Adrenal gland (tissue), 12 donors: ENCODE data around the gene HOXB1. TPM values are rescaled to one million over a fixed set of nuclear protein-coding genes. Genes with fewer than 3 reads are reported as not detected.
A peak's percentile ranks its signal among the peaks of the same experiment; 100 is the strongest.

ENCODE experiments used
- DNase-seq, 7 donors: peaks; one replicate each; pipeline ENCODE4 v3.0.0-alpha.2; 2019 to 2020
- H3K27ac ChIP-seq, 5 donors: fragments of 200-600 bp; sonication (generic) in 4 of 5; 1 replicate in 3 of 5; 2 replicates in 2 of 5; pipeline versions ENCODE4 v1.5.1 to v1.8.0; 2016 to 2020; ENCODE audit warnings: mild to moderate bottlenecking in 1 of 5
- H3K27me3 ChIP-seq: fragments of 200-600 bp; 2 replicates; pipeline ENCODE4 v1.8.0; 2021
- H3K36me3 ChIP-seq, 2 donors: fragments of 200-600 bp; replicated peaks in 1 of 2; 1 replicate in 1 of 2; 2 replicates in 1 of 2; pipeline versions ENCODE4 v1.5.1 to v1.8.0; 2018 to 2022
- H3K4me1 ChIP-seq, 2 donors: fragments of 200-600 bp; replicated peaks in 1 of 2; 1 replicate in 1 of 2; 2 replicates in 1 of 2; pipeline versions ENCODE4 v1.5.1 to v1.8.0; 2018 to 2021
- H3K4me3 ChIP-seq, 4 donors: fragments of 200-600 bp; sonication (generic) in 3 of 4; one replicate each; pipeline ENCODE4 v1.5.1; 2016 to 2018
- H3K9me3 ChIP-seq, 3 donors: fragments of 200-600 bp; sonication (generic) in 1 of 3; replicated peaks in 1 of 3; 1 replicate in 2 of 3; 2 replicates in 1 of 3; pipeline versions ENCODE4 v1.5.1 to v1.8.0; 2016 to 2021
- CTCF ChIP-seq, 6 experiments: fragments of 450-650 bp in 4 of 6; fragments of 200-600 bp in 2 of 6; sonication (generic) in 1 of 6; IDR thresholded peaks; 1 replicate in 5 of 6; 2 replicates in 1 of 6; pipeline versions ENCODE4 v1.5.1 to v1.8.0; 2016 to 2021; ENCODE audit warnings: antibody characterized with exemption in 6 of 6, mild to moderate bottlenecking in 2 of 6, moderate library complexity in 1 of 6
- POLR2A ChIP-seq, 2 donors: fragments of 450-650 bp; IDR thresholded peaks; one replicate each; pipeline ENCODE4 v1.6.1; 2017; ENCODE audit warnings: antibody characterized with exemption in 2 of 2, mild to moderate bottlenecking in 2 of 2, moderate library complexity in 1 of 2
- WGBS, 4 donors: extraction: QIAGEN DNeasy Blood & Tissue Kit in 2 of 4; methylation state at CpG; one replicate each; pipeline versions ENCODE4 v1.1.5 to v1.1.7; 2013 to 2017; 5-methylcytosine and 5-hydroxymethylcytosine counted together
- intact Hi-C, 2 donors: fragments of 100-400 bp; cut with DNase I; formaldehyde crosslinking; loops; one replicate each; pipeline versions ENCODE4 v1.14.1 to v1.15.0; 2022 to 2023
- polyA plus RNA-seq, 3 donors: library from polyadenylated mRNA; stranded (reverse); fragments of 200-250 nt in 2 of 3; fragments of 350-450 nt in 1 of 3; fragmentation: Illumina TruSeq in 1 of 3; extraction: RNeasy Lipid Tissue Mini Kit (QIAGEN cat#74804) in 1 of 3; gene quantifications; one replicate each; pipeline ENCODE4 v1.2.3, GENCODE V29; 2013 to 2014
- total RNA-seq, 9 donors: library from RNA; depleted of rRNA in 4 of 9; stranded (reverse); fragments of >200 nt in 4 of 9; fragments of 120-200 nt in 1 of 9; fragmentation: NEBNext Ultra II Directional in 1 of 9; extraction: Animal tissue kit (Norgen Biotek cat#: 25700) in 1 of 9; gene quantifications; one replicate each; pipeline versions ENCODE4 v1.1.0 to v1.2.4, GENCODE V29; 2013 to 2023
- donor health status: healthy with polysubstance abuse.
- donor health status: Bipolar disorder and iron deficiency.
- donor health status: DM: yes; HTN: yes; CAD: no.
- donor health status: DM: no; HTN: no; CAD: no.
- donor health status: DM: no; HTN: no; CAD: no.
- donor health status: DM: yes; HTN: yes; CAD: no.

The HOXB1 gene
- total and polyA plus RNA-seq, 12 donors: not detected

GRCh38 chr17:48571826-48572417, 41.1 kb upstream of the HOXB1 start:
- no peak for DNase-seq
- no peaks in the 10 kb centered on the region for H3K36me3 ChIP-seq
- no peak overlapping the region for H3K4me3 ChIP-seq
- H3K4me1 ChIP-seq: peaks cover 3 to 43% of the 10 kb centered on the region in 2 donors
- 61 to 71% (median 68%) methylated on average over 1 of the region's 1 CpG for WGBS, 4 donors
- no peaks in the 10 kb centered on the region for H3K9me3 ChIP-seq
- intact Hi-C loops: no loop called here
- TF ChIP-seq CTCF (IDR thresholded peaks at IDR 0.05) (no peak), POLR2A (IDR thresholded peaks at IDR 0.05) (no peak)
- no peaks in the 10 kb centered on the region for H3K27me3 ChIP-seq
- H3K27ac ChIP-seq: peak overlapping the region in 3 of 5 donors; percentile 29 to 81 (median 71)

GRCh38 chr17:48571024-48571818, 40.4 kb upstream of the HOXB1 start:
- TF ChIP-seq POLR2A (IDR thresholded peaks at IDR 0.05): no peak
- no peak for TF ChIP-seq CTCF (IDR thresholded peaks at IDR 0.05)
- intact Hi-C loops: no loop called here
- H3K36me3 ChIP-seq: no peaks in the 10 kb centered on the region
- H3K27me3 ChIP-seq: no peaks in the 10 kb centered on the region
- peak overlapping the region in 1 of 4 donors; percentile 3 for H3K4me3 ChIP-seq
- H3K9me3 ChIP-seq: no peaks in the 10 kb centered on the region
- peak overlapping the region in 3 of 5 donors; percentile 29 to 81 (median 71) for H3K27ac ChIP-seq
- DNase-seq: no peak
- 56 to 69% (median 59%) methylated on average over 26 of the region's 26 CpGs for WGBS, 4 donors
- peaks cover 0 to 38% of the 10 kb centered on the region in 2 donors for H3K4me1 ChIP-seq

GRCh38 chr17:48570325-48571023, 39.7 kb upstream of the HOXB1 start:
- Histone ChIP-seq H3K4me1 (peaks cover 0 to 30% of the 10 kb centered on the region in 2 donors), H3K27me3 (no peaks in the 10 kb centered on the region), H3K27ac (peak overlapping the region in 3 of 5 donors; percentile 29 to 81 (median 71)), H3K4me3 (peak overlapping the region in 1 of 4 donors; percentile 3), H3K36me3 (no peaks in the 10 kb centered on the region), H3K9me3 (no peaks in the 10 kb centered on the region)
- WGBS, 4 donors: 40 to 59% (median 54%) methylated on average over 14 to 19 of the region's 19 CpGs
- DNase-seq: peak in 1 of 7 donors; percentile 24
- no peak for TF ChIP-seq CTCF (IDR thresholded peaks at IDR 0.05)
- TF ChIP-seq POLR2A (IDR thresholded peaks at IDR 0.05): no peak
- intact Hi-C loops: no loop called here

GRCh38 chr17:48569674-48570324, 39.0 kb upstream of the HOXB1 start:
- no peak for DNase-seq
- TF ChIP-seq POLR2A (IDR thresholded peaks at IDR 0.05): no peak
- TF ChIP-seq CTCF (IDR thresholded peaks at IDR 0.05): no peak
- Histone ChIP-seq H3K27ac (peak overlapping the region in 2 of 5 donors; percentile 71 to 81), H3K4me3 (peak overlapping the region in 1 of 4 donors; percentile 3), H3K36me3 (no peaks in the 10 kb centered on the region), H3K9me3 (no peaks in the 10 kb centered on the region), H3K27me3 (no peaks in the 10 kb centered on the region), H3K4me1 (peaks cover 0 to 23% of the 10 kb centered on the region in 2 donors)
- intact Hi-C loops: no loop called here
- WGBS, 4 donors: 67 to 71% (median 67%) methylated on average over 6 of the region's 6 CpGs
